Keratinocyte (primary cell): Measurements from ENCODE around the gene RDH5.

ENCODE experiments used
- CTCF ChIP-seq, 3 experiments: IDR thresholded peaks in 1 of 3; conservative IDR thresholded peaks in 1 of 3; optimal IDR thresholded peaks in 1 of 3; 2 replicates in 2 of 3; 3 replicates in 1 of 3; pipeline versions ENCODE3 to v1.5.1; 2011; ENCODE audit warnings: low read length in 3 of 3, mild to moderate bottlenecking in 3 of 3, moderate library complexity in 2 of 3, control low read depth in 1 of 3, inconsistent platforms in 1 of 3; ENCODE audit not compliant: insufficient read depth in 2 of 3; ENCODE audit errors: extremely low read depth in 1 of 3
- EZH2 ChIP-seq: IDR thresholded peaks from one replicate; pipeline ENCODE4 v1.6.1; 2012; ENCODE audit warnings: inconsistent platforms, mild to moderate bottlenecking, low read length, moderate library complexity

GRCh38 chr12:55705782-55706402, 14.3 kb upstream of the RDH5 start:
- TF ChIP-seq CTCF (optimal IDR thresholded peaks at IDR 0.05 in 1 of 3, IDR thresholded peaks at IDR 0.05 in 1 of 3, conservative IDR thresholded peaks at IDR 0.05 in 1 of 3; ENCODE audit: extremely low read depth in 1 of 3, insufficient read depth in 2 of 3, low read length in 3 of 3) (peak in 2 of 3 experiments; percentile 41 to 44), EZH2 (no peak)
